ENCODE data around the gene MEMO1.
"Not testable (repeated sequence)": the region's sequence is repeated elsewhere in the genome, so short reads cannot be mapped to it uniquely, and the experiment has no call there.

The MEMO1 gene

DNA sequence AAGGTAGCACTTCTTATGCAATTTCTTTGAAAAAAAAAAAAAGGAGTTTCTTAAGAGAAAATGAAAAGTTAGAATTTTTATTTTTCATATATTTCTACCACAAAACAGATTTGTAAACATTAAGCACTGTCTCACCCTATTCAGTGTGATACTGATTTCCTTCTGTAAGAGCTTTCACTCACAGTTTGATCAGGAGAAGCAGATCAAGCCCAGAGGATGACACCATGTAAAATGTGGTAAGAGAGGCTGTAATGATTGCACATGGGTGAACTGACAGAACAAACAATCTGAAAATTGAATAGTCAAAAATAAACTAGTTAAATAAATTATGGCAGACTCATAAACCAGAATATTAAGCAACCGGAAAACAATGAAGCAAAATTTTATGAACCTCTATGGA is 54.5 kb downstream of the MEMO1 start:
- DNase-seq, result no peak

DNA sequence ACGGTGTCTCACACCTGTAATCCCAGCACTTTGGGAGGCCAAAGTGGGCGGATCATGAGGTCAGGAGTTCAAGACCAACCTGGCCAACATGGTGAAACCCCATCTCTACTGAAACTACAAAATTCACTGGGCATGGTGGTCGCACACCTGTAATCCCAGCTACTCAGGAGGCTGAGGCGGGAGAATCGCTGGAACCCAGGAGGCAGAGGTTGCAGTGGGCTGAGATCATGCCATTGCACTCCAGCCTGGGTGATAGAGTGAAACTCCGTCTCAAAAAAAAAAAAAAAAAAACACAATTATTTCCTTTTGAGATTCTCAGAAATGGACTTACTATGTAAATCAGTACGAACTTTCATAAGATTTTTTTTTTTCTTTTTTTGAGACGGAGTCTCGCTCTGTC is 57.7 kb downstream of the MEMO1 start:
- not testable (repeated sequence) for DNase-seq

DNA sequence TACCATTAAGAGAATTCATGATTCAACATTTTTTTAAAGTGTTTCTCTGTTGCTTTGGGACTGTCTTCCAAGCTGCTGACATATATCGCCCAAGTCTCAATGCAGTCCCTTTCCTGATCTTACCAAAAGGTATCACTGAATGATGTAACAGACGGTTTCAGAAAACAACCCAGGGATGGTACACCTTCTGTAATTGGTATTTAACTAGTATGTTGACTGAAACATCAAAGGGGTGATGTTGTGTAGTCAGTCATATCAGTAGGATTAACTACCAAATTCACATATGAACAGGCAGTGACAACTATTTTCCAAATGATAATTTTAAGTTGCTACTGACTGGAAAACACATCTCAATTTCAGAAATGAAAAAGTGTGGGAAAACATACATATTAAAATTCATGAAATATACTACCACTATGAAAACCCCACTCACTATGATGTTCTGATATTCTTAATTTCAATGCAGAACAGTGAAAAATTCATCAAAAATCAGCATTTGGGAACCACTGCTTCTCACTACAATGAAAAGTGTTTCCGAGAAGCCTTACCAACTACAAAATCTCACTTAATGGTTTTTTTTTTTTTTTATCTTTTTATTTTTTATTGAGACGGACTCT is 59.8 kb downstream of the MEMO1 start:
- DNase-seq, result no peak

DNA sequence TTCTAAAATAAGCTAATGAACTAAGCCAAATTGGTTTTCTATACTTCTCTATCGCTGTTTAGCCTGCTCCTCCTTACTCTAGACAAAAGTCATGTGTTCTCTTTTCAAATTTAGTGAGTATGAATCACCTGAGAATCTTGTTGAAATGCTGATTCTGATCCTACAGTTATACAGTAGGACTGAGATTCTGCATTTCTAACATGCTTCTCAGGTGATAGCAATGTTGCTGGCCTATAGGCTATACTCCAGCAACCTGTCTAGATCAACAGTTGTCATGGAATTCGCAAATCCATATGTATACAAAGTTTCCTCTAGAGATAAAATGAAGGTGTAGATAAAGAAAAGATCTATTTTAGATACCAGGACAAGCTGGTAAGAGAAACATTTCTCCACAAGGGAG is 62.9 kb downstream of the MEMO1 start:
- DNase-seq, result no peak

DNA sequence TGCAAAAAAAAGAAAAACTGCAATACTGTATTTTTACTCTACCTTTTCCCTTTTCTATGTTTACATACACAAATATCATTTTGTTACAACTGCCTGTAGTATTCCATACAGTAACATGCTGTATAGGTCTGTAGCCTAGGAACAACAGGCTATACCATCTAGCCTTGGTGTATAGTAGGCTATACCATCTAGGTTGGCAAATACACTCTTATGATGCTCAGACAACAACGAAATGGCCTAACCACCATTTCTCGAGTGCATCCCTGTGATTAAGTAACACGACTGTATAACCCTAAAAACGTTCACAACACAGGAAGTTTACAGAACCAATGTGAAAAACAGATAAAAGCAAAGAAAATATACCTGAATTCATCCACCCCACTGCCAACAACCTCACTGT is 64.0 kb downstream of the MEMO1 start:
- DNase-seq, result no peak

DNA sequence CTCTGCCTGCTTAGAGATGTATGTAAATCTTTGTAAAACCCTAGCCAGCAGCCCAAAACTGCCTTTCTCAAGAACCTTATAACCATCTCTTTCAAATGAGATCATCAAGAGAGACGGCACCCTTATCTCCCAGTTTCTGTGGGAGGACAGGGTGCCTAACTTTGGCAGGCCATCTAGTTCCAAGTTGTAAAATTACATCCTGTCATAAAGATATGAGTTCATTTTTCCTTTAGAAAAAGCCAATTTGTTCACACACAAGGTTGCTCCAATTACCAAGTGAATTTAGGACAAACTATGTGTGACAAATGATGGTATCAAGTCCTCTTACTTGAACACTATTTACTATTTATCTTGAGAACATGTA is 65.3 kb downstream of the MEMO1 start:
- no peak for DNase-seq

DNA sequence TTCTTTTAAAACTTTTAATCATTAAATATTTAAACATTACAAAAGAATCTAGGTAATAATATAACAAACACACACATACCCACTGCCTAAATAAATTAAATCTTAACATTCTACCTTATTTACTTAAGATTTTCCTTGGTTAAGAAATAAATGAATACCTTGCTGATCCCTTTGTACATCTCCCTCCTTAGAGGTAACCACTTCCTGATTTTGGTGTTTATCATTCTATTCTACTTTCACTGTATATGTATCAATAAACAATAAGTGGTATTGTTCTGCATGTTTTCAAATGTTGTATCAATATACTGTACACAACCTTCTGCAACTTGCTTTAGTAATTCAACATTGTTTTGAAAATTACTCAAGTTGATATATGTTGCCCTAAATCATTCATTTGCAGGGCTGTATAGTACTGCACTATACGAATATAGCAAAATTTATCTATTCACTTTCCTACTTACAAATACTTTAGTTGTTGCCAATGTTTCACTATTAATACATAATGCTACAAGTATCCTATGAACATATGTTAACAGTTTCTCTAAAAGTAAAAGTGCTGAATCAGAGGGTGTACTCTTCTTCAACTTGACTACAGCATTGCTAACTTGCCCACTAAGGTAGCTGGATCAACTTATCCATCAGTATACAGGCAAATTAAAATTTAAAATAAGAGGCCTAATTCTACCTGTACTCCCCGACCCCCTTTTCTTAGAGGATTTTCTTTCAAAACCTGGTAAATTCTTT is 65.8 kb downstream of the MEMO1 start:
- DNase-seq, result no peak

DNA sequence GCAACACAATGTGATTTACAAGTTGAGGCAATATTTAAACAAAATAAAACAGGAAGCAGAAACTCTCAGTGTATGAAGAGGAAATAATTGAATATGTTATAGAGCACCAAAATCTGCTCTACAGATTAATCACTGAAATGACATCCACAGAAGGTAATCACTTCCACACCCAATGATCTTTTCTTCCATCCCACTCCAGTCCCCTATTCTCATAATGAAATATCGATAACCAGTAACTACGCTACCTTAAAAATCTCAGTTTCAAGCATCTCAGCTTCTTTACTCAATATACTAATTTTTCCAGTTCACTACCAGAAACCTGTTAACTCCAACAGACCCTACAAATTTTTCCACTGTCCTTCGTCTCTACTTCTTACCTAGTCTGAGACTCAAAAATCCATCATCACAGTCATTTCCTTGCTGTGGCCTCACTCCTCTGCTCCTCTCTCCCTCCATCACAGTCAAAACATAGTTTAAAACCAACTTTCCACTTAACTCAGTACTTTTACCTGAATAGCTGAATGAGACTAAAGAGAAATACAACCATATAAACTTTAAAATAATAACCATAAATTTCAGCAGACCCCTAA is 67.1 kb downstream of the MEMO1 start:
- DNase-seq, result no peak

DNA sequence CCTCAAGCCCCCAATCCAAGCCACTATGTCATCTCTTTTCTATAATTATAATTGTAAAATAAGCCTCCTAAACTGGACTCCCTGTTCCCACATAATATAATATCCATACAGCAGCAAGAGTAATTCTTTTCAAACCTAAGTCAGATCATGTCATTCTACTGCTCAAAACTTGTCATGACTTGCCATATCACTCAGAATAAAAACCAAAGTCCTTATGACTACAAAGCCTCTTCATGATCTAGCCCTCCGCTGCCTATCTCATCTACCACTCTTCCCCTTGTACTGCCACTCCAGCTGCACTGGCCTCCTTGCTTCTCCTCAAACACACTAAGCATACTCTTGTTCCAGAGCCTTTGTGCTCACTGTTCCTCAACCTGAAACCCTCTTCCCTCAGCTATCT is 69.9 kb downstream of the MEMO1 start:
- DNase-seq, result no peak

DNA sequence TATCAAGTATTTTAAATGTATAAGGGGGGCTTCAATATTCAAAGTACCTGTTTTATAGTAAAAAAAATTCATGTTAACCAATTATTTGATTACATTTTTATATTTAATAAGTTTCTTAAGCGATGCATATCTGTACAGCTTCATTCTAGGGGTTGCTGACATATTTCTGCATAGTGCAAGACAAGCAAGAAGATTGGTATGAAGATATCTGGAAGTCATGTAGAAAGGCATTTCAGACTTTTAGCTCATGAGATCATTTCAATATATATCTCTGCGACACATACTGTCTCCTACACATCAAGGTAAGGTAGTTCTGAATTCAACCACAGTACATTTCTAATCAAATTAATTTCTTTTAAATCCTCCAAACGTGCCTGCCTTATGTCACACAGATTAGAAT is 73.1 kb downstream of the MEMO1 start:
- DNase-seq, result no peak

DNA sequence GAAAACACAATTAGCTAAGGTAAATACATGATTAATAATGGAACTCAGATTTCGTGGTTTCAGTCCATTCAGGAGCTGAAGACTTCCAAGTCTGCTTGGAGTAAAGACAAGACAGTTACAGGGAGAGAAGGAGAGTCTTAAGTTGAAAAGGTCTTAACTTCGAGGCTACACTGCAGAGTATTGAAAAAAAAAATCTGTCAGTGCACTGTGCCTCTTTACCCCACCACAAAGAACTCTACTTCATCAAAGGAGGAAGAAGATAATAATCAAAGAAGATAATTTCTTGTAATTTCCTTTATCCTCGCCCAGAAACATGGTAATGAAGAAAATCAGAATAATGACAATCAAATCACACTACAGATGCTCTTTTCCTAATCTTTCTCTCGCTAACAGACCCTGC is 75.4 kb downstream of the MEMO1 start:
- no peak for DNase-seq

DNA sequence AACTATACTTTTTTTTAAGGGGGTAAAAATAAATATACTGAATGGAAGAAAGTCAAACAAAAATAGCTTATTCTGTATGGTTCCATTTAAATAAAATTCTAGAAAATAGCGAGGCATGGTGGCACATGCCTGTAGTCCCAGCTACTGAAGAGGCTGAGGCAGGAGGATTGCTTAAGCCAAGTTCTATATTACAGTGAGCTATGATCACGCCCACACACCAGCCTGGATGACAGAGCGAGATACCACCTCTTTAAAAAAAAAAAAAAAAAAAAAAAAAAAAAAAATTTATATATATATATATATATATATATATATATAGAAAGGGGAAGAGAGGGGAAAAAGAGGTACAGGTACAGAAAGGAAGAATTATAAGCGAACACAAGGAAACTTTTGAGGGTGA is 77.7 kb downstream of the MEMO1 start:
- no peak for DNase-seq

DNA sequence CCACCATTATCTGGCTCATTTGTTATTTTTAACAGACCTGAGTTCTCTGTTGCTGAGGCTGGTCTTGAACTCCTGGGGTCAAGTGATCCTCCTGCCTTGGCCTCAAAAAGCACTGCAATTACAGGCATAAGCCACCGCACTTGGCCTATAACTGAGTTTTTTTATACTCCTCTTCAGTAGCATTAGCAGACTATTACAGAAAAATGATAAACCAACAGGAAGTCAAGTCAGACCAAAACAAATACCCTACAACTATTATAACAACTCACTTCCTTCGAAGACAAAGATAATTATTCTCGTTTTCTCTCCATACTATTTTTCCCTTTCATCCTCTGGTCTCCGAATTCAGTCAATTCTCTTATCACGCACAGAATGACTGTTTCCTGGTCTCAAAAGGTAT is 78.2 kb downstream of the MEMO1 start:
- no peak for DNase-seq

DNA sequence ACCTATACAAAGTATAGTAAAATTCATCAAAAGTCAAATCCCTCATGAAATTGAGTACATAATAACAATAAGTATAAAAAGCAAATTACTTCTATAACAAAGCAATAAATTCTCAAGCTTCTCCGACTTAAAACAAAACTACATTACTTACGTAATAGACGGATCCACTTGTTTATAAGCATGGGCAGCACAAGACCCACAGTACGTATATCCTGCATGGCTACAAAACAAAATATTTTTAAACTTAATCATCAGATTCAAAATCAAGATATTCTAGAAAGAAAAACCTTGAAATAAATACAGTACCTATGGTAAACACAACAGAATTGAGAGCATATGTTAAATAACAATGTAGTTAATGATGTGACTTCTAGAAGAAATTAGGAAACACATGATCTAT is 78.9 kb downstream of the MEMO1 start:
- DNase-seq, result no peak

DNA sequence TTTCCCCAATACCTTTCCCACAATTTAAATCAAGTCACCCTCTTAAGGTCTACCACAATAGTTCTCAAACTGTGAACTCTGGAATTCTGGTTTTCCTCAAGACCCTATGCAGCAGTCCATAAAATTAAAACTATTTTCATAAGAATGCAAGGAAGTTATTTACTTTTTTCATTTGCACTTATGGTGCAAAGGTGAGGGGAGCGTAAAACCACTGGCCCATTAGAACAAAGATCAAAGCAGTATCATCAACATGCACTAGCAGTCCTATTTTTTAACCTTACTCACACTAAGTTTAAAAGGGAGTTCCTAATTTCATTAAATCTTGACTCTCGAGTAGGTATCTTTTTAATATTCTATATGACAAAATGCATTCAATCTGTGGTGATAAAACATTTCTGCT is 85.3 kb downstream of the MEMO1 start:
- no peak for DNase-seq

DNA sequence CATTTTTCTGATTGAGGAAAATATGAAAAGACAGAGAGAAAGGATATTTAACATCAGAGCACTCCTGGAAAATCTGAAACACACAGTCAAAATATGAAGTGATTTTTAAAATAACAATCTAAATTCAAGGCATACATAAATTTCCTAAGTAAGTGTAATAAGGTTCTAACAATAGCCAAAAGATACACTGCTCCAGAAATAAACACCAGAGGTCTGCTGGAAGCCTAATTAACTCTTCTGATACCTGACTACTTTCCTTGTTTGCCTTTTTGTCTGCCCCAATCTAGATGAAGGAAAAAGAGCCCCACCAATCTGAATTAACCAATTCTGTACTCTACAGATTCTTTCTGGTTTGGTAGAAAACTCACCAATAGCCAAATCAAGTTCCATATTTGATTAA is 87.1 kb downstream of the MEMO1 start:
- DNase-seq, result no peak

DNA sequence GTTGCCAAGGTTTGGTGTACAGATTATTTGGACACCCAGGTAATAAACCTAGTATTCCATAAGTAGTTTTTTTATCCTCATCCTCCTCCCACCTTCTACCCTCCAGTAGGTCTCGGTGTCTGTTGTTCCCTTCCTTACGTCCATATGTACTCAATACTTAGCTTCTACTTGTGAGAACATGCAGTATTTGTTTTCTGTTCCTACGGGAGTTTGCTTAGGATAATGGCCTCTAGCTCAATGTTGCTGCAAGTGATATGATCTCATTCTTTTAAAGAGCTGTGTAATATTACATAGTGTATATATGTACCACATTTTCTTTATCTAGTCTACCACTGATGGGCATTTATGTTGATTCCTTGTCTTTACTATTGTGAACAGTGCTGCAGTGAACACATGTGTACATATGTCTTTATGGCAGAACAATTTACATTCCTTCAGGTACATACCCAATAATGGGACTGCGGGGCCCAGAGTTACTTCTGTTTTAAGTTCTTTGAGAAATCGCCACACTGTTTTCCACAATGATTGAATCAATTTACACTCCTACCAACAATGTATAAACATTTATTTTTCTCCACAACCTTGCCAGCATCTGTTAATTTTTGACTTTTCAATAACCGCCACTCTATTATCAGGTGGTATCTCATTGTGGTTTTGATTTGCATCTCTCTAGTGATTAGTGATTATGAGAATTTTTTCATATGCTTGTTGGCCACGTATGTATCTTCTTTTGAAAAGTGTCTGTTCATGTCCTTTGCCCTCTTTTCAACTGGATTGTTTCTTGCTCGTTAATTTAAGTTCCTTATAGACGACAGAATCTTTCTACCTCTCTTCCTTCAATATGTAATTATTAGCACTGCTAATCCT is 88.0 kb downstream of the MEMO1 start:
- DNase-seq, result no peak

DNA sequence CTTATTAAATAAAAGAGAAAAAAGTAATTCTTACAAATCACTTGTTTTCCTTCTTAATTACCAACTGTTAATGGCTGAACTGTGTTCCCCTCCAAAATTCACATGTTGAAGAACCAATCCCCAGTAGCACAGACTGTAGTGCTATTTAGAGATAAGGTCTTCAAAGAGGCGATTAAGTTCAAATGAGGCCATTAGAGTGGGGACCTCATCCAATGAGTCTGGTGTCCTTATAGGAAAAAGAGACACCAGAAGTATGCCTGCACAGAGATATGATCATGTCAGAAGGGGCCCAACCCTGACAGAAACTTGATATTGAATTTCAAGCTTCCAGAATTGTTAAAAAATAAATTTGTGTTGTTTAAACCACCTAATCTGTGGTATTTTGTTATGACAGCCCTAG is 89.8 kb downstream of the MEMO1 start:
- DNase-seq, result no peak

DNA sequence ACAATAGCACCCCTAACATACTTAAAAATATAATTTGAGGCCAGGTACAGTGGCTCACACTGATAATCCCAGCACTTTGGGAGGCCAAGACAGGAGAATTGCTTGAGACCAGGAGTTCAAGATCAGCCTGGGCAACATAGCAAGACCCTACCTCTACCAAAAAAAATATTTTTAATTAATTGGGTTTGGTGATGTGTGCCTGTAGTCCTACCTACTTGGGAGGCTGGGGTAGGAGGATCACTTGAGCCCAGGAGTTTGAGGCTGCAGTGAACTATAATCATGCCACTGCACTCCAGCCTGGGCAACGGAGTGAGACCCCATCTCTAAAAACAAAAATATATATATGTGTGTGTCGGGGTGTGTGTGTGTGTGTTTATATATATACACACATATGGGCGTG is 91.3 kb downstream of the MEMO1 start:
- DNase-seq, result no peak

DNA sequence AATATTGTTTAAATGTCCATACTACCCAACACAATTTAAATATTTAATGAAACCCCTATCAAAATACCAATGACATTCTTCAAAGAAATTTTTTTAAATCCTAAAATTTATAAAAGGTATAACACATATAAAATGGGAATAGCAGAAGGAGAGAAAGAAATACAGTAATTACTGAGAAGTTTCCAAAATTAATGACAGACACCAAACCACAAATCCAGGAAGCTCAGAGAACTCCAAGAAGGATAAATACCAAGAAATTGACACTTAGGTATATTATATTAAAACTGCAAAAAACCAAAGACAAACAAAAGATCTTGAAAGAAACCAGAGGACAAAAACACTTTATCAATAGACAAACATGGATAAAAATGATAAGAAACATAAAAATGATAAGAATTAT is 101.1 kb downstream of the MEMO1 start:
- DNase-seq, result no peak

DNA sequence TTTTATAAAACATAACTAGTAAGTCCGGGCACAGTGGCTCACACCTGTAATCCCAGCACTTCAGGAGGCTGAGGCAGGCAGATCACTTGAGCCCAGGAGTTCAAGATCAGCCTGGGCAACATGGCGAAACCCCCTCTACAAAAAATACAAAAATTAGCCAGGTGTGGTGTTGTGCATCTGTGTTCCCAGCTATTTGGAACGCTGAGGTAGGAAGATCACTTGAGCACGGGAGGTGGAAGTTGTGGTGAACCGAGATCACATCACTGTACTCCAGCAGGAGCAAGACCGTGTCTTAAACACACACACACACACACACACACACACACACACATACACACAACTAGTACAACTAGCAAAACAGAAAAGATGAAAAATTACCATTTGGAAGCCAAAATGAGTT is 103.3 kb downstream of the MEMO1 start:
- DNase-seq, result not testable (repeated sequence)

DNA sequence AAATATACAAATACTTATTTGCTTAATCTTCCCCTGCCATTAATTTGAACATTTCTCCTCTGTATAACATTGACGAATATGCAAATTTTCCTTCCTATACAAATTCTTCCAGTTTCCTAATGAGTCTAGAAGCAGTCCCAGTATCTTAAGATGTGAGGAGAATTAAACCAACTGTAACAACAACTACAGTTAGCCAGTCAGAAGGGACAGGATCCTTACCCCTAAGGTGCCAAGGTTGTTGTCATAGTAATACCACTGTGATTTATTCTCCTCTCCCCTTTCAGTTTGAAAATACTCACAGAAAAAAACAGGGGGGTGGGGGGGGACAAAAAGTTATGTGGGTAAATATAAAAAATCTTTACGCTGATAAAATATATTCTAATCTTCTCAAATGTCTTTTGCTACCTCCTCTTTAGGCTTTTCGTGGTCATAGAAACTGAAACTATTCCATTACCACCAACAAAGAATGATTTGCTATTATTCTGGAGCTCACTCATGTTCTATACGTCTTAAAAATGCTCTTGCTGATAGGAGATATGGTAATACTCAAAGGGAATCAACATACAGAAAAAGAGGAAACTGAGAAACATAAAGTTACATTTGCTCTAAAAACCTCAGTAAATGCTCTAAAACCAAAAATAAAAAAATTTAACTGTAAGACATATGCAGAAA is 107.6 kb downstream of the MEMO1 start:
- no peak for DNase-seq

DNA sequence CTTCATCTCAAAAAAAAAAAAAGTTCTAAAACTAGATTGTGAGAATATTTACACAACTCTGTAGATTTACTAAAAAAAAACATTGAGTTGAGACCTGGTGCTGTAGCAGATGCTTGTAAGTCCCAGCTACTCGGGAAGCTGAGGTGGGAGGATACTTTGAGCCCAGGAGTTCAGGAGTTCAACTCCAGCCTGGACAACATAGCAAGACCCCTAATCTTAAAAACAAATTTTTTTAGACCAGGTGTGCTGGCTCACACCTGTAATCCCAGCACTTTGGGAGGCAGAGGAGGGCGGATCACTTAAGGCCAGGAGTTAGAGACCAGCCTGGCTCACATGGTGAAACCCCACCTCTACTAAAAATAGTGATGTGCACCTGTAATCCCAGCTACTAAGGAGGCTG is 108.9 kb downstream of the MEMO1 start:
- no peak for DNase-seq

Data from activated T-cell treated with anti-CD3 and anti-CD28 coated beads, Interleukin-2, amount 50 U/mL, for 1 hour (primary cell).